DND-41 (cell line): ENCODE results near the gene CLSTN2.

Source experiments
- EZH2 ChIP-seq: IDR thresholded peaks from 3 replicates; pipeline ENCODE4 v1.6.1; 2012; ENCODE audit warnings: borderline replicate concordance, low read depth, mild to moderate bottlenecking, moderate library complexity, low read length, inconsistent platforms; ENCODE audit not compliant: severe bottlenecking
- TF ChIP-seq, protein P1 (sequence below): IDR thresholded peaks from 2 replicates; pipeline ENCODE4 v1.5.1; 2012; ENCODE audit warnings: borderline replicate concordance, low read length, moderate library complexity, mild to moderate bottlenecking; ENCODE audit not compliant: poor library complexity, severe bottlenecking; ENCODE audit errors: extremely low read depth

- TF ChIP-seq, protein P1, sequence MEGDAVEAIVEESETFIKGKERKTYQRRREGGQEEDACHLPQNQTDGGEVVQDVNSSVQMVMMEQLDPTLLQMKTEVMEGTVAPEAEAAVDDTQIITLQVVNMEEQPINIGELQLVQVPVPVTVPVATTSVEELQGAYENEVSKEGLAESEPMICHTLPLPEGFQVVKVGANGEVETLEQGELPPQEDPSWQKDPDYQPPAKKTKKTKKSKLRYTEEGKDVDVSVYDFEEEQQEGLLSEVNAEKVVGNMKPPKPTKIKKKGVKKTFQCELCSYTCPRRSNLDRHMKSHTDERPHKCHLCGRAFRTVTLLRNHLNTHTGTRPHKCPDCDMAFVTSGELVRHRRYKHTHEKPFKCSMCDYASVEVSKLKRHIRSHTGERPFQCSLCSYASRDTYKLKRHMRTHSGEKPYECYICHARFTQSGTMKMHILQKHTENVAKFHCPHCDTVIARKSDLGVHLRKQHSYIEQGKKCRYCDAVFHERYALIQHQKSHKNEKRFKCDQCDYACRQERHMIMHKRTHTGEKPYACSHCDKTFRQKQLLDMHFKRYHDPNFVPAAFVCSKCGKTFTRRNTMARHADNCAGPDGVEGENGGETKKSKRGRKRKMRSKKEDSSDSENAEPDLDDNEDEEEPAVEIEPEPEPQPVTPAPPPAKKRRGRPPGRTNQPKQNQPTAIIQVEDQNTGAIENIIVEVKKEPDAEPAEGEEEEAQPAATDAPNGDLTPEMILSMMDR, result no peak
- no peak for TF ChIP-seq EZH2
These were observed 85.6 kb downstream of the CLSTN2 start for GRCh38 chr3:140020541-140020940.
